ENCODE measurements around the gene HMSD. TPM values are rescaled to one million over a fixed set of nuclear protein-coding genes. Genes with fewer than 3 reads are reported as not detected.

Gene HMSD
- total and polyA plus RNA-seq, 2 donors from 2014 or later: 1.4 TPM; not detected in 1

GRCh38 chr18:63951302-63951705 is 2.2 kb downstream of the HMSD start:
- H3K9me3 ChIP-seq (ENCODE audit: control insufficient read depth in 2 of 3, insufficient read depth in 1 of 3, low read length in 3 of 3): no peaks in the 10 kb centered on the region
- no peak for DNase-seq
- H3K27me3 ChIP-seq (ENCODE audit: control insufficient read depth, insufficient read depth, low read length): no peaks in the 10 kb centered on the region
- H3K4me1 ChIP-seq (ENCODE audit: control insufficient read depth in 2 of 3, insufficient read depth in 2 of 3, low read depth in 1 of 3, low read length in 3 of 3): no peaks in the 10 kb centered on the region
- intact Hi-C loops (cut with DNase I): no loop called here
- H3K27ac ChIP-seq (ENCODE audit: low read depth in 2 of 2, low read length in 2 of 2): no peak overlapping the region
- no peak overlapping the region for H3K9ac ChIP-seq (ENCODE audit: low read length in 3 of 3)
- no peak for FAIRE-seq
- no peak overlapping the region for H3K4me3 ChIP-seq (ENCODE audit: low read length in 3 of 3)
- H3K36me3 ChIP-seq (ENCODE audit: control insufficient read depth in 2 of 3, insufficient read depth in 3 of 3, low read length in 3 of 3): no peaks in the 10 kb centered on the region
- no peak for TF ChIP-seq CTCF (IDR thresholded peaks at IDR 0.05; ENCODE audit: borderline replicate concordance, extremely low read depth, insufficient read depth)

GRCh38 chr18:63953811-63954210 is 4.7 kb downstream of the HMSD start:
- H3K4me3 ChIP-seq (ENCODE audit: low read length in 3 of 3): no peak overlapping the region
- FAIRE-seq: no peak
- no peak overlapping the region for H3K27ac ChIP-seq (ENCODE audit: low read depth in 2 of 2, low read length in 2 of 2)
- H3K4me1 ChIP-seq (ENCODE audit: control insufficient read depth in 2 of 3, insufficient read depth in 2 of 3, low read depth in 1 of 3, low read length in 3 of 3): no peaks in the 10 kb centered on the region
- H3K27me3 ChIP-seq (ENCODE audit: control insufficient read depth, insufficient read depth, low read length): no peaks in the 10 kb centered on the region
- intact Hi-C loops (cut with DNase I): no loop called here
- H3K36me3 ChIP-seq (ENCODE audit: control insufficient read depth in 2 of 3, insufficient read depth in 3 of 3, low read length in 3 of 3): no peaks in the 10 kb centered on the region
- no peaks in the 10 kb centered on the region for H3K9me3 ChIP-seq (ENCODE audit: control insufficient read depth in 2 of 3, insufficient read depth in 1 of 3, low read length in 3 of 3)
- no peak overlapping the region for H3K9ac ChIP-seq (ENCODE audit: low read length in 3 of 3)
- TF ChIP-seq CTCF (IDR thresholded peaks at IDR 0.05; ENCODE audit: borderline replicate concordance, extremely low read depth, insufficient read depth): no peak
- peak in 1 of 5 donors; percentile 20 for DNase-seq

- Histone ChIP-seq H3K27me3 (ENCODE audit: control insufficient read depth, insufficient read depth, low read length) (no peaks in the 10 kb centered on the region), H3K4me3 (ENCODE audit: low read length in 3 of 3) (no peak overlapping the region), H3K36me3 (ENCODE audit: control insufficient read depth in 2 of 3, insufficient read depth in 3 of 3, low read length in 3 of 3) (no peaks in the 10 kb centered on the region), H3K9ac (ENCODE audit: low read length in 3 of 3) (no peak overlapping the region), H3K9me3 (ENCODE audit: control insufficient read depth in 2 of 3, insufficient read depth in 1 of 3, low read length in 3 of 3) (no peaks in the 10 kb centered on the region), H3K4me1 (ENCODE audit: control insufficient read depth in 2 of 3, insufficient read depth in 2 of 3, low read depth in 1 of 3, low read length in 3 of 3) (no peaks in the 10 kb centered on the region), H3K27ac (ENCODE audit: low read depth in 2 of 2, low read length in 2 of 2) (no peak overlapping the region)
- DNase-seq (no peak), FAIRE-seq (no peak)
- no peak for TF ChIP-seq CTCF (IDR thresholded peaks at IDR 0.05; ENCODE audit: borderline replicate concordance, extremely low read depth, insufficient read depth)
- intact Hi-C loops (cut with DNase I): no loop called here
These were observed 7.7 kb downstream of the HMSD start for GRCh38 chr18:63956755-63957154.

GRCh38 chr18:63960891-63961290 is 11.8 kb downstream of the HMSD start:
- no peaks in the 10 kb centered on the region for H3K36me3 ChIP-seq (ENCODE audit: control insufficient read depth in 2 of 3, insufficient read depth in 3 of 3, low read length in 3 of 3)
- TF ChIP-seq CTCF (IDR thresholded peaks at IDR 0.05; ENCODE audit: borderline replicate concordance, extremely low read depth, insufficient read depth): no peak
- H3K9me3 ChIP-seq (ENCODE audit: control insufficient read depth in 2 of 3, insufficient read depth in 1 of 3, low read length in 3 of 3): no peaks in the 10 kb centered on the region
- H3K9ac ChIP-seq (ENCODE audit: low read length in 3 of 3): no peak overlapping the region
- intact Hi-C loops (cut with DNase I): no loop called here
- H3K27ac ChIP-seq (ENCODE audit: low read depth in 2 of 2, low read length in 2 of 2): no peak overlapping the region
- no peaks in the 10 kb centered on the region for H3K27me3 ChIP-seq (ENCODE audit: control insufficient read depth, insufficient read depth, low read length)
- no peak for DNase-seq
- H3K4me3 ChIP-seq (ENCODE audit: low read length in 3 of 3): no peak overlapping the region
- no peak for FAIRE-seq
- H3K4me1 ChIP-seq (ENCODE audit: control insufficient read depth in 2 of 3, insufficient read depth in 2 of 3, low read depth in 1 of 3, low read length in 3 of 3): no peaks in the 10 kb centered on the region

Data from kidney (tissue), 14 donors.